ENCODE results near the gene ZNF330. TPM values are rescaled to one million over a fixed set of nuclear protein-coding genes. Genes with fewer than 3 reads are reported as not detected.

Gene ZNF330
- total RNA-seq, 1 experiment from 2014 or later: 43.9 TPM

- Mint-ChIP-seq H3K27me3 (ENCODE audit: low read depth) (no peaks in the 10 kb centered on the region), H3K4me3 (no peak overlapping the region), H3K36me3 (0 out of 2 replicates have a peak, but pooled peaks cover 3% of the 10 kb centered on the region), H3K4me1 (no peaks in the 10 kb centered on the region), H3K9me3 (peaks cover 11% of the 10 kb centered on the region), H3K27ac (no peak overlapping the region)
- ATAC-seq (no peak), DNase-seq (ENCODE audit: low spot score) (no peak)
- CTCF ChIA-PET: no interaction called here
- no peak for TF ChIP-seq EMX1 (CRISPR knock-in tag; IDR thresholded peaks at IDR 0.05)
- no peak for TF ChIP-seq HMGXB4 (CRISPR knock-in tag; IDR thresholded peaks at IDR 0.05)
- TF ChIP-seq NR1H2 (CRISPR knock-in tag; IDR thresholded peaks at IDR 0.05): no peak
- no peak for TF ChIP-seq KAT7 (CRISPR knock-in tag; IDR thresholded peaks at IDR 0.05; ENCODE audit: borderline replicate concordance)
- TF ChIP-seq NFE2L1 (CRISPR knock-in tag; IDR thresholded peaks at IDR 0.05): no peak
- no peak for TF ChIP-seq NR3C1 (CRISPR knock-in tag; conservative IDR thresholded peaks at IDR 0.05; ENCODE audit: low read depth)
- no peak for TF ChIP-seq ATF3 (CRISPR knock-in tag; conservative IDR thresholded peaks at IDR 0.05)
- no peak for TF ChIP-seq OVOL2 (CRISPR knock-in tag; IDR thresholded peaks at IDR 0.05; ENCODE audit: borderline replicate concordance)
- TF ChIP-seq PRDM15 (CRISPR knock-in tag; IDR thresholded peaks at IDR 0.05): no peak
- TF ChIP-seq ZNF263 (CRISPR knock-in tag; IDR thresholded peaks at IDR 0.05; ENCODE audit: low read depth): no peak
- no peak for TF ChIP-seq E2F4 (CRISPR knock-in tag; IDR thresholded peaks at IDR 0.05; ENCODE audit: borderline replicate concordance, low read depth)
- no peak for TF ChIP-seq ELF4 (CRISPR knock-in tag; IDR thresholded peaks at IDR 0.05; ENCODE audit: low read depth)
- TF ChIP-seq JAZF1 (CRISPR knock-in tag; IDR thresholded peaks at IDR 0.05): no peak
- no peak for TF ChIP-seq NFATC4 (CRISPR knock-in tag; IDR thresholded peaks at IDR 0.05)
- POLR2A ChIA-PET: no interaction called here
Measured at GRCh38 chr4:141195095-141195707, 25.5 kb upstream of the ZNF330 start.

GRCh38 chr4:141196227-141196933, 24.3 kb upstream of the ZNF330 start:
- no peak overlapping the region for H3K27ac Mint-ChIP-seq
- H3K4me1 Mint-ChIP-seq: no peaks in the 10 kb centered on the region
- no peak overlapping the region for H3K4me3 Mint-ChIP-seq
- ATAC-seq (no peak), DNase-seq (ENCODE audit: low spot score) (no peak)
- ChIA-PET CTCF (no interaction called here), POLR2A (no interaction called here)
- H3K9me3 Mint-ChIP-seq: peaks cover 11% of the 10 kb centered on the region
- 0 out of 2 replicates have a peak, but pooled peaks cover 3% of the 10 kb centered on the region for H3K36me3 Mint-ChIP-seq
- H3K27me3 Mint-ChIP-seq (ENCODE audit: low read depth): no peaks in the 10 kb centered on the region
- TF ChIP-seq ZNF423 (CRISPR knock-in tag; IDR thresholded peaks at IDR 0.05) (no peak), ZNF512 (CRISPR knock-in tag; IDR thresholded peaks at IDR 0.05; ENCODE audit: borderline replicate concordance) (no peak), JAZF1 (CRISPR knock-in tag; IDR thresholded peaks at IDR 0.05) (no peak), GTF2I (CRISPR knock-in tag; conservative IDR thresholded peaks at IDR 0.05) (no peak), ZBTB21 (CRISPR knock-in tag; IDR thresholded peaks at IDR 0.05; ENCODE audit: borderline replicate concordance) (no peak), ZNF396 (CRISPR knock-in tag; IDR thresholded peaks at IDR 0.05; ENCODE audit: borderline replicate concordance) (no peak), PRDM15 (CRISPR knock-in tag; IDR thresholded peaks at IDR 0.05) (no peak), ELF4 (CRISPR knock-in tag; IDR thresholded peaks at IDR 0.05; ENCODE audit: low read depth) (no peak), TEAD1 (CRISPR knock-in tag; IDR thresholded peaks at IDR 0.05) (no peak), IRF1 (CRISPR knock-in tag; IDR thresholded peaks at IDR 0.05) (no peak), KAT7 (CRISPR knock-in tag; IDR thresholded peaks at IDR 0.05; ENCODE audit: borderline replicate concordance) (no peak)
